Endodermal cell (in vitro differentiated cells): ENCODE measurements around the gene CARD11. TPM values are rescaled to one million over a fixed set of nuclear protein-coding genes. Genes with fewer than 3 reads are reported as not detected.
"Not testable (repeated sequence)": the region's sequence is repeated elsewhere in the genome, so short reads cannot be mapped to it uniquely, and the experiment has no call there.

ENCODE experiments used
- DNase-seq: peaks from one replicate; pipeline ENCODE4 v3.0.0-alpha.2; 2017
- H3K27ac ChIP-seq: 2 replicates; pipeline ENCODE4 v1.5.1; 2013; ENCODE audit warnings: mild to moderate bottlenecking, low read depth, low read length, moderate library complexity
- H3K27me3 ChIP-seq: 2 replicates; pipeline ENCODE4 v1.6.1; 2013; ENCODE audit warnings: mild to moderate bottlenecking, low read length, moderate library complexity; ENCODE audit not compliant: insufficient read depth, control insufficient read depth, poor library complexity, severe bottlenecking
- H3K36me3 ChIP-seq: 2 replicates; pipeline ENCODE4 v1.7.0; 2013; ENCODE audit warnings: mild to moderate bottlenecking, low read length, moderate library complexity; ENCODE audit not compliant: control insufficient read depth, insufficient read depth
- H3K4me1 ChIP-seq: one replicate; pipeline ENCODE4 v1.7.0; 2013; ENCODE audit warnings: low read length; ENCODE audit not compliant: control insufficient read depth, insufficient read depth
- H3K4me3 ChIP-seq: 2 replicates; pipeline ENCODE4 v1.5.1; 2013; ENCODE audit warnings: mild to moderate bottlenecking, low read length, moderate library complexity
- H3K9ac ChIP-seq: 2 replicates; pipeline ENCODE4 v1.6.1; 2013; ENCODE audit warnings: mild to moderate bottlenecking, low read length, moderate library complexity; ENCODE audit not compliant: poor library complexity, severe bottlenecking; ENCODE audit errors: extremely low read depth
- H3K9me3 ChIP-seq: 2 replicates; pipeline ENCODE4 v1.6.1; 2013; ENCODE audit warnings: mild to moderate bottlenecking, low read length, moderate library complexity; ENCODE audit not compliant: control insufficient read depth
- H3K27ac Mint-ChIP-seq: 2 replicates; pipeline ENCODE4 v1.8.0; 2020; ENCODE audit warnings: mixed read lengths
- H3K27me3 Mint-ChIP-seq: 2 replicates; pipeline ENCODE4 v1.8.0; 2021; ENCODE audit warnings: mild to moderate bottlenecking, mixed read lengths; ENCODE audit not compliant: insufficient read depth
- H3K36me3 Mint-ChIP-seq: 2 replicates; pipeline ENCODE4 v1.8.0; 2020; ENCODE audit warnings: low read depth, mixed read lengths
- H3K4me1 Mint-ChIP-seq: 2 replicates; pipeline ENCODE4 v1.8.0; 2020; ENCODE audit warnings: mixed read lengths
- H3K4me3 Mint-ChIP-seq: 2 replicates; pipeline ENCODE4 v1.8.0; 2020; ENCODE audit warnings: mild to moderate bottlenecking, moderate library complexity, mixed read lengths
- H3K9me3 Mint-ChIP-seq: 2 replicates; pipeline ENCODE4 v1.8.0; 2020; ENCODE audit warnings: mild to moderate bottlenecking, mixed read lengths
- WGBS, 2 experiments: methylation state at CpG; one replicate each; pipeline versions ENCODE4 v1.1.5 to v1.1.7; 2013; ENCODE audit warnings: missing lambda C conversion rate in 2 of 2, mixed read lengths in 1 of 2; ENCODE audit not compliant: insufficient coverage in 1 of 2, insufficient read length in 1 of 2; 5-methylcytosine and 5-hydroxymethylcytosine counted together
- total RNA-seq, 2 donors: library from RNA; stranded (reverse); fragmentation: NEBNext Ultra II Directional in 1 of 2; extraction: Animal tissue kit (Norgen Biotek cat#: 25700) in 1 of 2; gene quantifications; 2 replicates in 1 of 2; 3 replicates in 1 of 2; pipeline ENCODE4 v1.2.1, GENCODE V29; 2021
- TF ChIP-seq, protein P1 (sequence below): fragments of 200-600 bp; sonication (generic); conservative IDR thresholded peaks from 2 replicates; pipeline ENCODE4 v1.5.0; 2021; ENCODE audit warnings: antibody characterized with exemption, mild to moderate bottlenecking

Gene CARD11
- total RNA-seq, 2 donors from 2014 or later: 7.2 to 10.8 TPM

DNA sequence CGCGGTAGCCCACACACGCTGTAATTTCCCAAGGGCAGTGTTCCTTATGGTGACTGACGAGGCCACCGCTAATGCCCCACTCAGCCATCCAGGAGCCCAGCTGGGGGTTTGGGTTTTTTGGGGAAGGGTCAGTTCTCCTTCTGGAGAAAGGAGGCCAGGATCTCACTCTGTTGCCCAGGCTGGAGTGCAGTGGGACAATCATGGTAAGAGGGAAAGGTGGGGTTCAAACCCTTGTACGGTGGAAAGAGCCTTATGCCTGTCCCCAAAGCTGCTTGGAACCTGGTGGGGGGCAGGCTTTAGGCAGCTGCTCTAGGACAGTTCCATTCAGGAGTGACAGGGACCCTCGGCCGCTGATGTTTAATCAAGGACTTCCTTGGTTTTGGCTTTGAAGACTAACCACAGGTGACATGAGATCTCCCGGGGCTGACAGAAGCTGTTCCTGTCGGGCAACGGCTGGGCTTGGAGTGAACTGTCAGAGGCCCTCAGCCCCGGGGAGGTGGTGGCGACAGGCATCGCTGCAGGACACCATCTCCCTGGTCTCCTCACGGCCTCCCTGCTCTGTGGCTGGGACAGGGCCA, 84.5 kb downstream of the CARD11 start:
- Mint-ChIP-seq H3K27ac (no peak overlapping the region), H3K4me1 (no peaks in the 10 kb centered on the region)
- WGBS, 2 experiments: 93 to 96% methylated on average over 13 to 15 of the region's 15 CpGs

GRCh38 chr7:2958416-2959102, 85.1 kb downstream of the CARD11 start:
- 94 to 98% methylated on average over 12 to 15 of the region's 15 CpGs for WGBS, 2 experiments
- H3K9ac ChIP-seq: no peak overlapping the region
- H3K4me3 ChIP-seq: no peak overlapping the region
- no peak overlapping the region for H3K27ac Mint-ChIP-seq
- no peak overlapping the region for H3K4me3 Mint-ChIP-seq
- TF ChIP-seq, protein P1, sequence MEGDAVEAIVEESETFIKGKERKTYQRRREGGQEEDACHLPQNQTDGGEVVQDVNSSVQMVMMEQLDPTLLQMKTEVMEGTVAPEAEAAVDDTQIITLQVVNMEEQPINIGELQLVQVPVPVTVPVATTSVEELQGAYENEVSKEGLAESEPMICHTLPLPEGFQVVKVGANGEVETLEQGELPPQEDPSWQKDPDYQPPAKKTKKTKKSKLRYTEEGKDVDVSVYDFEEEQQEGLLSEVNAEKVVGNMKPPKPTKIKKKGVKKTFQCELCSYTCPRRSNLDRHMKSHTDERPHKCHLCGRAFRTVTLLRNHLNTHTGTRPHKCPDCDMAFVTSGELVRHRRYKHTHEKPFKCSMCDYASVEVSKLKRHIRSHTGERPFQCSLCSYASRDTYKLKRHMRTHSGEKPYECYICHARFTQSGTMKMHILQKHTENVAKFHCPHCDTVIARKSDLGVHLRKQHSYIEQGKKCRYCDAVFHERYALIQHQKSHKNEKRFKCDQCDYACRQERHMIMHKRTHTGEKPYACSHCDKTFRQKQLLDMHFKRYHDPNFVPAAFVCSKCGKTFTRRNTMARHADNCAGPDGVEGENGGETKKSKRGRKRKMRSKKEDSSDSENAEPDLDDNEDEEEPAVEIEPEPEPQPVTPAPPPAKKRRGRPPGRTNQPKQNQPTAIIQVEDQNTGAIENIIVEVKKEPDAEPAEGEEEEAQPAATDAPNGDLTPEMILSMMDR: no peak
- no peaks in the 10 kb centered on the region for H3K4me1 Mint-ChIP-seq
- H3K9me3 ChIP-seq: peaks cover 3% of the 10 kb centered on the region
- H3K27ac ChIP-seq: no peak overlapping the region
- H3K9me3 Mint-ChIP-seq: peaks cover 6% of the 10 kb centered on the region
- no peaks in the 10 kb centered on the region for H3K36me3 ChIP-seq
- peak; percentile 14 for DNase-seq
- no peaks in the 10 kb centered on the region for H3K27me3 ChIP-seq
- H3K27me3 Mint-ChIP-seq: no peaks in the 10 kb centered on the region
- H3K36me3 Mint-ChIP-seq: peaks cover 7% of the 10 kb centered on the region
- no peaks in the 10 kb centered on the region for H3K4me1 ChIP-seq

More for the DNA sequence above, 84.5 kb downstream of the CARD11 start:
- peaks cover 3% of the 10 kb centered on the region for H3K9me3 ChIP-seq
- Mint-ChIP-seq H3K36me3 (peaks cover 7% of the 10 kb centered on the region), H3K27me3 (no peaks in the 10 kb centered on the region), H3K9me3 (peaks cover 6% of the 10 kb centered on the region), H3K4me3 (no peak overlapping the region)
- peak; percentile 22 for DNase-seq
- no peaks in the 10 kb centered on the region for H3K4me1 ChIP-seq
- H3K9ac ChIP-seq: no peak overlapping the region
- no peak overlapping the region for H3K4me3 ChIP-seq
- TF ChIP-seq, protein P1: no peak
- no peaks in the 10 kb centered on the region for H3K36me3 ChIP-seq
- H3K27me3 ChIP-seq: no peaks in the 10 kb centered on the region
- H3K27ac ChIP-seq: no peak overlapping the region

DNA sequence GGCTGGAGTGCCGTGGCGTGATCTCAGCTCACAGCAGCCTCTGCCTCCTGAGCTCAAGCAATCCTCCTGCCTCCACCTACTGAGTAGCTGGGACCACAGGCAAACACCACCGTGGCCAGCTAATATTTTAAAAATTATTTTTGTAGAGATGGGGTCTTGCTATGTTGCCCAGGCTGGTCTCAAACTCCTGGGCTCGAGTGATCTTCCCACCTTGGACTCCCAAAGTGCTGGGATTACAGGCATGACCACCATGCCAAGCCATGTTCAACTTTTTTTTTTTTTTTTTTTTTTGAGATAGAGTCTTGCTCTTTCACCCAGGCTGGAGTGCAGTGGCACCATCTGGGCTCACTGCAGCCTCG, 86.3 kb downstream of the CARD11 start:
- not testable (repeated sequence) for H3K4me1 Mint-ChIP-seq, H3K27me3 ChIP-seq, H3K27ac ChIP-seq, H3K27me3 Mint-ChIP-seq, H3K36me3 ChIP-seq, H3K9me3 ChIP-seq, DNase-seq, H3K4me3 ChIP-seq, H3K9me3 Mint-ChIP-seq, H3K36me3 Mint-ChIP-seq, H3K27ac Mint-ChIP-seq, H3K4me3 Mint-ChIP-seq, H3K4me1 ChIP-seq, H3K9ac ChIP-seq
- WGBS, 2 experiments: 96 to 100% methylated on average over 1 to 5 of the region's 5 CpGs
